HL-60 (cell line): ENCODE data around the gene CCDC39.

Source experiments
- DNase-seq, 2 experiments: peaks; one replicate each; pipeline ENCODE4 v3.0.0-alpha.2; 2010 to 2020; ENCODE audit warnings: low read depth in 1 of 2, low spot score in 1 of 2
- H3K27ac ChIP-seq: fragments of 250-450 bp; sonication (Bioruptor Pico); replicated peaks from 2 replicates; pipeline ENCODE4 v1.5.1; 2020; ENCODE audit warnings: mild to moderate bottlenecking, moderate library complexity
- H3K27me3 ChIP-seq: fragments of 250-450 bp; sonication (Bioruptor Pico); 2 replicates; pipeline ENCODE4 v1.5.1; 2021; ENCODE audit warnings: mild to moderate bottlenecking, moderate library complexity; ENCODE audit not compliant: insufficient read depth, poor library complexity, severe bottlenecking
- H3K4me3 ChIP-seq: replicated peaks from 2 replicates; pipeline ENCODE4 v1.5.1; 2011; ENCODE audit warnings: mild to moderate bottlenecking, control low read depth, low read length; ENCODE audit not compliant: insufficient read depth
- GABPA ChIP-seq: IDR thresholded peaks from 2 replicates; pipeline ENCODE4 v1.6.1; 2012; ENCODE audit warnings: low read depth
- POLR2AphosphoS5 ChIP-seq: IDR thresholded peaks from 2 replicates; pipeline ENCODE4 v1.6.1; 2012; ENCODE audit warnings: low read depth
- SPI1 ChIP-seq: IDR thresholded peaks from 2 replicates; pipeline ENCODE4 v1.6.1; 2012; ENCODE audit warnings: low read depth, mild to moderate bottlenecking, borderline replicate concordance
- TF ChIP-seq, protein P1 (sequence below): IDR thresholded peaks from 2 replicates; pipeline ENCODE4 v1.6.1; 2012; ENCODE audit warnings: low read depth; ENCODE audit not compliant: insufficient replicate concordance
- TF ChIP-seq, protein P2 (sequence below): IDR thresholded peaks from one replicate; pipeline ENCODE4 v1.5.1; 2011; ENCODE audit warnings: low read length, control low read depth, inconsistent platforms; ENCODE audit not compliant: insufficient read depth

Gene CCDC39

DNA sequence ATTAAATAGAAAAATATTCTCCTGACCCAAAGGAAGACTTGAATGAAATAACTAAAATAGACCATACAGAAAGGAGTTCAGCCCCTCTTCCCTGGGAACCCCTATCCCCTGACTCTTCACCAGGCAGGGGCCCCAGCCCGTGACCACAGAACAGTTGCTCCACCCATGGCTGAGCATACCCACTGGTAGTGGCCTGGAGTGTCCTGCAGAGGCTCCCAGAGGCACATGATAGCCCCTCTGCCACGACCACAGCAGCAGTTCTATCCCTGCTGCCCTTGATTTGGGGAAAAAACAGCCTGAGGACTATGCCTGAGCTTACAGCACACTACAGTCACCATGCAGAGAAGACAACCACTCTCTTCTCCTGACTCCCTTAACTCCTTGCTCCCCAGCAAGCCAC, 45.6 kb downstream of the CCDC39 start:
- no peak for TF ChIP-seq SPI1
- TF ChIP-seq, protein P1, sequence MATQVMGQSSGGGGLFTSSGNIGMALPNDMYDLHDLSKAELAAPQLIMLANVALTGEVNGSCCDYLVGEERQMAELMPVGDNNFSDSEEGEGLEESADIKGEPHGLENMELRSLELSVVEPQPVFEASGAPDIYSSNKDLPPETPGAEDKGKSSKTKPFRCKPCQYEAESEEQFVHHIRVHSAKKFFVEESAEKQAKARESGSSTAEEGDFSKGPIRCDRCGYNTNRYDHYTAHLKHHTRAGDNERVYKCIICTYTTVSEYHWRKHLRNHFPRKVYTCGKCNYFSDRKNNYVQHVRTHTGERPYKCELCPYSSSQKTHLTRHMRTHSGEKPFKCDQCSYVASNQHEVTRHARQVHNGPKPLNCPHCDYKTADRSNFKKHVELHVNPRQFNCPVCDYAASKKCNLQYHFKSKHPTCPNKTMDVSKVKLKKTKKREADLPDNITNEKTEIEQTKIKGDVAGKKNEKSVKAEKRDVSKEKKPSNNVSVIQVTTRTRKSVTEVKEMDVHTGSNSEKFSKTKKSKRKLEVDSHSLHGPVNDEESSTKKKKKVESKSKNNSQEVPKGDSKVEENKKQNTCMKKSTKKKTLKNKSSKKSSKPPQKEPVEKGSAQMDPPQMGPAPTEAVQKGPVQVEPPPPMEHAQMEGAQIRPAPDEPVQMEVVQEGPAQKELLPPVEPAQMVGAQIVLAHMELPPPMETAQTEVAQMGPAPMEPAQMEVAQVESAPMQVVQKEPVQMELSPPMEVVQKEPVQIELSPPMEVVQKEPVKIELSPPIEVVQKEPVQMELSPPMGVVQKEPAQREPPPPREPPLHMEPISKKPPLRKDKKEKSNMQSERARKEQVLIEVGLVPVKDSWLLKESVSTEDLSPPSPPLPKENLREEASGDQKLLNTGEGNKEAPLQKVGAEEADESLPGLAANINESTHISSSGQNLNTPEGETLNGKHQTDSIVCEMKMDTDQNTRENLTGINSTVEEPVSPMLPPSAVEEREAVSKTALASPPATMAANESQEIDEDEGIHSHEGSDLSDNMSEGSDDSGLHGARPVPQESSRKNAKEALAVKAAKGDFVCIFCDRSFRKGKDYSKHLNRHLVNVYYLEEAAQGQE, result no peak
- no peak for TF ChIP-seq GABPA
- TF ChIP-seq, protein P2, sequence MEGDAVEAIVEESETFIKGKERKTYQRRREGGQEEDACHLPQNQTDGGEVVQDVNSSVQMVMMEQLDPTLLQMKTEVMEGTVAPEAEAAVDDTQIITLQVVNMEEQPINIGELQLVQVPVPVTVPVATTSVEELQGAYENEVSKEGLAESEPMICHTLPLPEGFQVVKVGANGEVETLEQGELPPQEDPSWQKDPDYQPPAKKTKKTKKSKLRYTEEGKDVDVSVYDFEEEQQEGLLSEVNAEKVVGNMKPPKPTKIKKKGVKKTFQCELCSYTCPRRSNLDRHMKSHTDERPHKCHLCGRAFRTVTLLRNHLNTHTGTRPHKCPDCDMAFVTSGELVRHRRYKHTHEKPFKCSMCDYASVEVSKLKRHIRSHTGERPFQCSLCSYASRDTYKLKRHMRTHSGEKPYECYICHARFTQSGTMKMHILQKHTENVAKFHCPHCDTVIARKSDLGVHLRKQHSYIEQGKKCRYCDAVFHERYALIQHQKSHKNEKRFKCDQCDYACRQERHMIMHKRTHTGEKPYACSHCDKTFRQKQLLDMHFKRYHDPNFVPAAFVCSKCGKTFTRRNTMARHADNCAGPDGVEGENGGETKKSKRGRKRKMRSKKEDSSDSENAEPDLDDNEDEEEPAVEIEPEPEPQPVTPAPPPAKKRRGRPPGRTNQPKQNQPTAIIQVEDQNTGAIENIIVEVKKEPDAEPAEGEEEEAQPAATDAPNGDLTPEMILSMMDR, result no peak
- TF ChIP-seq POLR2AphosphoS5, result no peak
- Histone ChIP-seq H3K27me3 (peaks cover 3% of the 10 kb centered on the region), H3K4me3 (no peak overlapping the region), H3K27ac (no peak overlapping the region)
- no peak for DNase-seq

DNA sequence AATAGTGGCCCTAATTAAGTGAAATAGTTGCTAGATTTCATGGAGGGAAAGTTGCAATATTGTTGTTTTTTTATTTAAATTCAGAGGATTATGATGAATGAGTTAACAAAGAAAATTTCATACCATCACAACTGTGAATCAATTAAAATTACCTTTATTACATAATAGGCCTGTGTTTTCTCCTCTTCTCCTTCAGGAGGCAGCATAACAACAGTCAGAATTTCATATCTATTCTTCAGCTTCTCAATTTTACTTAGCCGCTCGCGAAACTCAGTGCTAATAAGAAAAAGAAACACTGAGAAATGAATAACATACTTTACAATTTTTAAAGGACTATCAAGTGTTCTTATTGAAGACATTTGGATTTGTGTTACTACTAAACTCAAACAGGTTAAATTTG, 48.0 kb downstream of the CCDC39 start:
- DNase-seq, result no peak
- TF ChIP-seq POLR2AphosphoS5 (no peak), GABPA (no peak), SPI1 (no peak)
- TF ChIP-seq, protein P1, result no peak
- TF ChIP-seq, protein P2, result no peak
- Histone ChIP-seq H3K4me3 (no peak overlapping the region), H3K27ac (no peak overlapping the region), H3K27me3 (peaks cover 3% of the 10 kb centered on the region)

DNA sequence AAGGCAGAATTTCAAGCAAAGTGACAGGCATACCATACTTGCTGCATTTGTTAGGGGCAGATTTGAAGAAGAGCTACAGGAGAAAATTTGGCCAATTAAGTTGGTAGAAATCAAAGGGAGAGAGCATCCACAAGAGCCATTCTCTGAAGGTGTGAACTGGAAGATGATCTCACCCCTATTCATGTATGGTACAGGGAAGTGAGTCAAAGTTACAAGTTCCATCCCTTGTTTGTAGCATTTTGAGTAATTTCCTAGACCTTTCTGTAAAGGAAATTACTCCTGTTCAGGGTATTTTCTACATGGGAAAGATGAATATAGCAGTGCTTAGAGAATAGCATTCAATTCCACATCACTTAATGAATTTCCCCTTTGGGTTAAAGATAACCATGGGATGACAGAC, 48.9 kb downstream of the CCDC39 start:
- Histone ChIP-seq H3K27me3 (peaks cover 3% of the 10 kb centered on the region), H3K4me3 (no peak overlapping the region), H3K27ac (no peak overlapping the region)
- no peak for DNase-seq
- TF ChIP-seq, protein P2, result no peak

DNA sequence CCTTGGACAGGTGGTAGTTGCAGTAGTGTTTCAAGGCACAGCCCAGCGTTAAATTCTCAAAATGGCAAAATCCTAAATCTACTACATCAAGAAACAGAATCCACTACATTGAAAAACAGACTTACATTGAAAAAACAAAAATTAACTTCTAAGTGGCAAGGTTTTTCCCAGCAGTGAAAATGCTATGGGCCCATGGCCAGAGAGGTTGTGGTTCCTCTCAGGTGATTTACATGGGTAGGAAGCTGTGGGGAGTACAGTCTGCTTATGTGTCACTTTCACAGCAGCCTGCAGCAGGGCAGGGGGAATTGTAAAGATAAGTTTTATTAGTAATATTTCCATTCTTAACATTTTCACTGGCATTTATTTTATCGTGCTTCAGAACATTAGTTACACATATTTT, 52.4 kb downstream of the CCDC39 start:
- H3K27ac ChIP-seq, result no peak overlapping the region
- DNase-seq, result no peak
- no peak for TF ChIP-seq GABPA
- H3K27me3 ChIP-seq, result no peaks in the 10 kb centered on the region
- H3K4me3 ChIP-seq, result no peak overlapping the region
